ENCODE measurements around the gene RNF144A. TPM values are rescaled to one million over a fixed set of nuclear protein-coding genes. Genes with fewer than 3 reads are reported as not detected.
A peak's percentile ranks its signal among the peaks of the same experiment; 100 is the strongest.

Gene RNF144A
- total RNA-seq, 1 donor from 2014 or later = 9.6 TPM

DNA sequence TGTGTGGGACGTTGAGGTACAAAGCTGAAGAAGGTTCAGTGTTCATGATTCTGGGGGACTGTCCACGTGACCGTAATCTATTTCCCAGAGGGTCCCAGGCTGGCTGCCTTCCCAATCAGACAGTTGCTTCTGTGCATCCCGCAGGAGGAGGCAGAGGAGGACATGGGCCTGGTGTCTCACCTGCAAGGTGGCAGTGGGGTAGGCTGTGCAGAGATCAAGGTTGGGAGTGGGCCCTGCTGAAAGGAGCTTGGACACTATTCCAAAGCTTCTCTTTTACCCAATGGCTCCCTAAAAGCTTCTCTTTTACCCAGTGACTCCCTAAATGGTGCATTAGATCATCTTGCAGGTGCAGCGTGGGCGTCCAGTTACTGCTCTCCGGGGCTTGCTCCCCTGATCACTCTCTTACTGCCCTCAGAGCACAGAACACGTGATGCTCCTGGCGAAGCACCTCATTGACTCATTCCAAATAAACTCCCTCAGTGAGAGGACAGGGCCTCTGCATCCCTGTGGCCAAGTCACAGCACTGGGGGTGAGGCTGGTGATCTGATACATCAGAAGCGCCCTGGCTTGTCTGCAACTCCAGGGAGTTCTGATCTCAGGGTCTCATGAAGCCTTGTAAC lies 41.5 kb downstream of the RNF144A start:
- H3K27ac Mint-ChIP-seq (ENCODE audit: unreplicated experiment) = no peak overlapping the region
- H3K9me3 Mint-ChIP-seq (ENCODE audit: unreplicated experiment) = no peaks in the 10 kb centered on the region
- no peaks in the 10 kb centered on the region for H3K36me3 Mint-ChIP-seq (ENCODE audit: unreplicated experiment)
- peak; percentile 72 for DNase-seq (ENCODE audit: extremely low spot score, unreplicated experiment)
- H3K27me3 Mint-ChIP-seq (ENCODE audit: unreplicated experiment) = no peaks in the 10 kb centered on the region
- H3K4me3 Mint-ChIP-seq (ENCODE audit: unreplicated experiment) = no peak overlapping the region
- H3K4me1 Mint-ChIP-seq (ENCODE audit: unreplicated experiment) = peaks cover 26% of the 10 kb centered on the region
- TF ChIP-seq, protein P1, sequence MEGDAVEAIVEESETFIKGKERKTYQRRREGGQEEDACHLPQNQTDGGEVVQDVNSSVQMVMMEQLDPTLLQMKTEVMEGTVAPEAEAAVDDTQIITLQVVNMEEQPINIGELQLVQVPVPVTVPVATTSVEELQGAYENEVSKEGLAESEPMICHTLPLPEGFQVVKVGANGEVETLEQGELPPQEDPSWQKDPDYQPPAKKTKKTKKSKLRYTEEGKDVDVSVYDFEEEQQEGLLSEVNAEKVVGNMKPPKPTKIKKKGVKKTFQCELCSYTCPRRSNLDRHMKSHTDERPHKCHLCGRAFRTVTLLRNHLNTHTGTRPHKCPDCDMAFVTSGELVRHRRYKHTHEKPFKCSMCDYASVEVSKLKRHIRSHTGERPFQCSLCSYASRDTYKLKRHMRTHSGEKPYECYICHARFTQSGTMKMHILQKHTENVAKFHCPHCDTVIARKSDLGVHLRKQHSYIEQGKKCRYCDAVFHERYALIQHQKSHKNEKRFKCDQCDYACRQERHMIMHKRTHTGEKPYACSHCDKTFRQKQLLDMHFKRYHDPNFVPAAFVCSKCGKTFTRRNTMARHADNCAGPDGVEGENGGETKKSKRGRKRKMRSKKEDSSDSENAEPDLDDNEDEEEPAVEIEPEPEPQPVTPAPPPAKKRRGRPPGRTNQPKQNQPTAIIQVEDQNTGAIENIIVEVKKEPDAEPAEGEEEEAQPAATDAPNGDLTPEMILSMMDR (IDR thresholded peaks at IDR 0.05) = no peak

DNA sequence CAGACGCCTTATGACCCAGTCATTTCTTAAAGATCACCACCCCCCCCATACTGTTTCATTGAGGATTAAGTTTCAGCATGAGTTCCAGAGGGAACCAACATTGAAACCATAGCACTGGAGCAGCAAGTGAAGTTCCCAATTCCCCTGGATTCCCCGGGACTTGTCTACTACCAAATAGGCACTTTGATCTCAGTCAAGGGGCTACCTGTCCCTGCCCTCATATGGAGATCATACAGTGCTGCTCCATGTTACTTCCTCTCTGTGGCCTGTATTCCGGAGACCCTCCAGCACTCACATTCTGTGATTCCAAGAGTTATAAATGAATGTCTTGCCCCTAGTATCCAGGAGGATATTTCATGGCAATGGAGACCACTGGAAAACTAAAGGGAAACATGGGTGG lies 42.5 kb downstream of the RNF144A start:
- Mint-ChIP-seq H3K4me3 (ENCODE audit: unreplicated experiment) (no peak overlapping the region), H3K4me1 (ENCODE audit: unreplicated experiment) (peaks cover 23% of the 10 kb centered on the region), H3K36me3 (ENCODE audit: unreplicated experiment) (no peaks in the 10 kb centered on the region), H3K27me3 (ENCODE audit: unreplicated experiment) (no peaks in the 10 kb centered on the region), H3K9me3 (ENCODE audit: unreplicated experiment) (no peaks in the 10 kb centered on the region), H3K27ac (ENCODE audit: unreplicated experiment) (no peak overlapping the region)
- TF ChIP-seq, protein P1 (IDR thresholded peaks at IDR 0.05) = no peak
- DNase-seq (ENCODE audit: extremely low spot score, unreplicated experiment) = peak; percentile 13

DNA sequence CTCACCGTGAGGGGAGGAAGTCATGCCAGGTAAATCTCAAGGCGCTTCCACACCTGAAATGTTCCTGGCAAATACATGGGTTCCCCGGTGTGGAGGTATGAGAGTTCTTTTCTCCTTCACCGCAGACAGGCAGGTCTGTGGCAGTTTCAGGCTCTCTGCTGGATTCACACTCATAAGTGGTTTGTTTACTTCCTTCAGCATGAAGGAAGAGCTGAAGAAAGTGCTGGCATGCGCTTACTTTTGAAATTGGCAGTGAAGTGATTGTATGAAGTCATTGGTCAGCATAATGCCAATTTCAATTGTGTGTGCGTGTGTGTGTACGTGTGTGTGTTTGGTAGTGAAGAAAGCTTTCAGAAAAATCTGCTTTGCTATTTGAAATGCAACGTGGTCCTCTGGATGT lies 43.4 kb downstream of the RNF144A start:
- H3K27ac Mint-ChIP-seq (ENCODE audit: unreplicated experiment) = no peak overlapping the region
- TF ChIP-seq, protein P1 (IDR thresholded peaks at IDR 0.05) = no peak
- H3K4me1 Mint-ChIP-seq (ENCODE audit: unreplicated experiment) = peaks cover 14% of the 10 kb centered on the region
- no peaks in the 10 kb centered on the region for H3K27me3 Mint-ChIP-seq (ENCODE audit: unreplicated experiment)
- no peaks in the 10 kb centered on the region for H3K36me3 Mint-ChIP-seq (ENCODE audit: unreplicated experiment)
- DNase-seq (ENCODE audit: extremely low spot score, unreplicated experiment) = peak; percentile 15
- no peaks in the 10 kb centered on the region for H3K9me3 Mint-ChIP-seq (ENCODE audit: unreplicated experiment)
- H3K4me3 Mint-ChIP-seq (ENCODE audit: unreplicated experiment) = no peak overlapping the region

DNA sequence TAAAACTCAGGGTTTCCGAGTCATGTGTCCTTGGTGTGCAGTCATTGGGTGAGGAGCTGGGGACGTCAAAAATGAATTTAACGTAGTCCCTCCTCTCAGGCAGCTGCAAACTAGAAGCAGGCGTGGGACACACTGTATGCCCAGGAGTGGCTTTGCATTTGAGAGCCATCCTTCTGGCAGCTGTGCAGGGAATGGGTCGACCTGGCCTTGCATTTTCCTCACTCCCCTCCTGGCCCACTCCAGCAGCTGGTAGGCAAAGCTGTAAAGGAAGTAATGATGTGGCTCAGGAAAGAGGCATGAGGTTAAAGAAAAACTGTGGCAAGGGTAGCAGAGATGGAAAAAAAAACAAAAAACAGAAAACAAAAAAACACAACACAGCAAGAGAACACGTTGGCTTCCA lies 46.5 kb downstream of the RNF144A start:
- TF ChIP-seq, protein P1 (IDR thresholded peaks at IDR 0.05) = no peak
- Mint-ChIP-seq H3K4me1 (ENCODE audit: unreplicated experiment) (peaks cover 12% of the 10 kb centered on the region), H3K36me3 (ENCODE audit: unreplicated experiment) (no peaks in the 10 kb centered on the region), H3K9me3 (ENCODE audit: unreplicated experiment) (no peaks in the 10 kb centered on the region), H3K4me3 (ENCODE audit: unreplicated experiment) (no peak overlapping the region), H3K27ac (ENCODE audit: unreplicated experiment) (no peak overlapping the region), H3K27me3 (ENCODE audit: unreplicated experiment) (no peaks in the 10 kb centered on the region)
- DNase-seq (ENCODE audit: extremely low spot score, unreplicated experiment) = peak; percentile 19

DNA sequence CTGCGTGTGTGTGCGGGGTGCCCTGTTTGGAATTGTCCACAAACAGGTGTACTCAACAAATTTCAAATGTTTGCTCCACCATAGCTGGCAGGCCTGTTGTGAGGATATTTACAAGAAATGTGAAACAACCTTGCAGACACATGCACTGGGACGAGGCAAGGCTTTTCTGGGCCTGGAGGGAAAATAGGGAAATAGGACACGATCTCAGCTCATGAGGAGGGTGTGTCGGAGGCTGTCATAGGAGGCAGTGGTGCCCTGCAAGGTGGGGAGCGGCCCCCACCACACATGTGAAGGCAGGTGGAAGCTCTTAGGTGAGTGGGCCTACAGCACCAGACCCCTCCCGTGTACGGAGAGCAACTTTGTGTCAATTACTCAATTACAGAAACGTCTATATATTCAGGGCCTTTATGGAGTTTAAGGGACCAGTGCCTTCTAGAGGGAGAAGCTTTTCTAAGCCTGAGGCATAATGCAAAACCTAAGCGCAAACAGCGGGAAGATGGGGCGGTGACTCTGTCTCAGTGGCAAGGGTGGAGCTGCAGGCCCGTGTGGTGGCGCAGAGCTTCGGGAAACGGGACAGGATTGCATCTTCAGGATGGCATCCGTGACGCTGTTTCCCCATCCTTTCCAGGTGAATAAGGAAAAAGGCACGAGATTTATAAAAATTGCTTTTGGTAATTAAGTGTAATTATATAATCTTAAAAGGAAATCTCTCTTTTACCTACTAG lies 48.0 kb downstream of the RNF144A start:
- H3K36me3 Mint-ChIP-seq (ENCODE audit: unreplicated experiment) = no peaks in the 10 kb centered on the region
- TF ChIP-seq, protein P1 (IDR thresholded peaks at IDR 0.05) = no peak
- no peak overlapping the region for H3K4me3 Mint-ChIP-seq (ENCODE audit: unreplicated experiment)
- H3K4me1 Mint-ChIP-seq (ENCODE audit: unreplicated experiment) = peaks cover 8% of the 10 kb centered on the region
- peak; percentile 66 for DNase-seq (ENCODE audit: extremely low spot score, unreplicated experiment)
- H3K27ac Mint-ChIP-seq (ENCODE audit: unreplicated experiment) = no peak overlapping the region
- H3K27me3 Mint-ChIP-seq (ENCODE audit: unreplicated experiment) = no peaks in the 10 kb centered on the region
- no peaks in the 10 kb centered on the region for H3K9me3 Mint-ChIP-seq (ENCODE audit: unreplicated experiment)

Measured in osteocyte (in vitro differentiated cells).